GM12875 (cell line): ENCODE data around the gene FBXW11.

Experiments used
- H3K4me3 ChIP-seq: one replicate; pipeline ENCODE4 v1.5.1; 2011; ENCODE audit warnings: low read depth, low read length, control low read depth
- CTCF ChIP-seq: IDR thresholded peaks from 2 replicates; pipeline ENCODE4 v1.5.1; 2011; ENCODE audit warnings: low read depth, mild to moderate bottlenecking, control low read depth, inconsistent platforms, low read length, moderate library complexity, borderline replicate concordance; ENCODE audit not compliant: insufficient read depth

The FBXW11 gene

GRCh38 chr5:171842777-171843328, 163.6 kb downstream of the FBXW11 start:
- TF ChIP-seq CTCF = no peak
- H3K4me3 ChIP-seq = no peak overlapping the region

- no peak for TF ChIP-seq CTCF
- no peak overlapping the region for H3K4me3 ChIP-seq
These were observed 164.3 kb downstream of the FBXW11 start for GRCh38 chr5:171841984-171842776.

GRCh38 chr5:171840711-171841522, 165.5 kb downstream of the FBXW11 start:
- H3K4me3 ChIP-seq = no peak overlapping the region
- no peak for TF ChIP-seq CTCF

GRCh38 chr5:171840066-171840465, 166.4 kb downstream of the FBXW11 start:
- H3K4me3 ChIP-seq = no peak overlapping the region
- no peak for TF ChIP-seq CTCF

GRCh38 chr5:171839112-171839511, 167.3 kb downstream of the FBXW11 start:
- no peak overlapping the region for H3K4me3 ChIP-seq
- no peak for TF ChIP-seq CTCF

GRCh38 chr5:171838066-171838465, 168.4 kb downstream of the FBXW11 start:
- no peak for TF ChIP-seq CTCF
- no peak overlapping the region for H3K4me3 ChIP-seq

- no peak overlapping the region for H3K4me3 ChIP-seq
- TF ChIP-seq CTCF = no peak
These were observed 168.9 kb downstream of the FBXW11 start for GRCh38 chr5:171837522-171837921.
